OCI-LY3 (cell line): ENCODE data around the gene USP30.

Experiments used
- EZH2phosphoT487 ChIP-seq: fragments of 200-600 bp; shearing (Covaris generic); IDR thresholded peaks from 2 replicates; pipeline ENCODE4 v1.6.1; 2018; ENCODE audit warnings: antibody characterized with exemption, mixed run types, low read depth
- TF ChIP-seq, protein P1 (sequence below): fragments of 200-600, 300-600 bp; sonication (generic); IDR thresholded peaks from 2 replicates; pipeline ENCODE4 v1.5.1; 2014; ENCODE audit warnings: antibody characterized with exemption, low read length, low read depth

DNA sequence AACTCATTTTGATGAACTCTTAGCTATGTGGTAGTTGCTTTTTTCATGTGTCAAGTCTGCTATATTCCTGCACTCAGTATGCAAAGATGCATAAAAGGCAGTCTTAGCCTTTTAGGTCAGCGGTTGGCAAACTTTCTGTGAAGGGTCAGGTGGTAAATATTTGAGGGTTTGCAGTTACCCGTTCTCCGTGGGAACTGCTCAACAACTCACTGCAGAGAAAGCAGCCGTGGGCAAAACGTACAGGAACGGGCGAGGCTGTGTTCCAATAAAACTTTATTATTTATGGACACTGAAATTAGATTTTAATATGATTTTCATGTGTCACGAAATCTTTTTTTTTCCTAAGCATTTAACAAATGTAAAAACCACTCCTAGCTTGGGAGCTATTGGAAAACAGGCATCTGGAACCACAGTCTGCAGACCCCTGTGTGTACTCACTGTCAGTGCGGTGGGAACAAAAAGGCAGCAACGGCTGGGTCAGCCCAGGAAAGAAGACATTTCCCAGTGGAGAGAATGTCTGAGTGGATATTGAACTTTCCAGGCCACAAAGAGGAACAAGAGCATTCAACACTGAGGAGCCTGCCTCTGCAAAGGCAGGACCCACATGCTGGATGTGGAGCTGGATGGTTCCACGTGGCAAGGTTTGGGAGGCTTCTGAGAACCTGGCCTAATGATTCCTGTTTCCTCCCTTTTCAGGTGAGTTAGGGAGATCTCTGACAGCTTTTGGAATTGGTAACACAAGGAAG, 60.5 kb downstream of the USP30 start:
- TF ChIP-seq, protein P1, sequence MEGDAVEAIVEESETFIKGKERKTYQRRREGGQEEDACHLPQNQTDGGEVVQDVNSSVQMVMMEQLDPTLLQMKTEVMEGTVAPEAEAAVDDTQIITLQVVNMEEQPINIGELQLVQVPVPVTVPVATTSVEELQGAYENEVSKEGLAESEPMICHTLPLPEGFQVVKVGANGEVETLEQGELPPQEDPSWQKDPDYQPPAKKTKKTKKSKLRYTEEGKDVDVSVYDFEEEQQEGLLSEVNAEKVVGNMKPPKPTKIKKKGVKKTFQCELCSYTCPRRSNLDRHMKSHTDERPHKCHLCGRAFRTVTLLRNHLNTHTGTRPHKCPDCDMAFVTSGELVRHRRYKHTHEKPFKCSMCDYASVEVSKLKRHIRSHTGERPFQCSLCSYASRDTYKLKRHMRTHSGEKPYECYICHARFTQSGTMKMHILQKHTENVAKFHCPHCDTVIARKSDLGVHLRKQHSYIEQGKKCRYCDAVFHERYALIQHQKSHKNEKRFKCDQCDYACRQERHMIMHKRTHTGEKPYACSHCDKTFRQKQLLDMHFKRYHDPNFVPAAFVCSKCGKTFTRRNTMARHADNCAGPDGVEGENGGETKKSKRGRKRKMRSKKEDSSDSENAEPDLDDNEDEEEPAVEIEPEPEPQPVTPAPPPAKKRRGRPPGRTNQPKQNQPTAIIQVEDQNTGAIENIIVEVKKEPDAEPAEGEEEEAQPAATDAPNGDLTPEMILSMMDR, result no peak
- no peak for TF ChIP-seq EZH2phosphoT487
